Keratinocyte (primary cell): ENCODE results near the gene DCHS1. TPM values are rescaled to one million over a fixed set of nuclear protein-coding genes. Genes with fewer than 3 reads are reported as not detected.

Experiments
- DNase-seq: peaks from one replicate; pipeline ENCODE4 v3.0.0-alpha.2; 2011; ENCODE audit warnings: low read depth, missing footprints, low spot score
- FAIRE-seq: peaks from 2 replicates; lab custom pipeline; 2011; peaks lifted over from hg19 to GRCh38; lab: Jason Lieb, UNC
- H2AFZ ChIP-seq: 2 replicates; pipeline ENCODE4 v1.6.0; 2012; ENCODE audit warnings: low read length, control low read depth, inconsistent platforms; ENCODE audit not compliant: control insufficient read depth
- H3K27ac ChIP-seq: 2 replicates; pipeline ENCODE4 v1.5.1; 2011; ENCODE audit warnings: low read length; ENCODE audit not compliant: control insufficient read depth, insufficient read depth
- H3K27me3 ChIP-seq: 3 replicates; pipeline ENCODE4 v1.6.0; 2011; ENCODE audit warnings: low read length; ENCODE audit not compliant: control insufficient read depth, insufficient read depth; ENCODE audit errors: extremely low read depth
- H3K36me3 ChIP-seq, 2 experiments: 2 replicates in 1 of 2; 3 replicates in 1 of 2; pipeline ENCODE4 v1.5.1; 2011; ENCODE audit warnings: low read length in 2 of 2, mild to moderate bottlenecking in 1 of 2; ENCODE audit not compliant: control insufficient read depth in 2 of 2, insufficient read depth in 2 of 2; ENCODE audit errors: extremely low read depth in 1 of 2
- H3K4me1 ChIP-seq: 3 replicates; pipeline ENCODE4 v1.5.1; 2011; ENCODE audit warnings: low read length; ENCODE audit not compliant: control insufficient read depth, insufficient read depth; ENCODE audit errors: extremely low read depth
- H3K4me2 ChIP-seq: 3 replicates; pipeline ENCODE4 v1.6.0; 2011; ENCODE audit warnings: low read depth, low read length; ENCODE audit not compliant: control insufficient read depth, insufficient read depth; ENCODE audit errors: extremely low read depth
- H3K4me3 ChIP-seq, 3 experiments: fragments of 200-600 bp in 1 of 3; sonication (generic) in 1 of 3; 2 replicates in 2 of 3; 3 replicates in 1 of 3; pipeline ENCODE4 v1.5.1; 2011 to 2016; ENCODE audit warnings: low read length in 3 of 3, mild to moderate bottlenecking in 3 of 3, control low read depth in 2 of 3, inconsistent platforms in 1 of 3, low read depth in 1 of 3, mixed read lengths in 1 of 3, mixed run types in 1 of 3, moderate library complexity in 1 of 3; ENCODE audit not compliant: control insufficient read depth in 2 of 3, insufficient read depth in 2 of 3; ENCODE audit errors: extremely low read depth in 1 of 3
- H3K79me2 ChIP-seq: 2 replicates; pipeline ENCODE4 v1.6.0; 2012; ENCODE audit warnings: low read length; ENCODE audit not compliant: control insufficient read depth, insufficient read depth
- H3K9ac ChIP-seq: 3 replicates; pipeline ENCODE4 v1.6.0; 2011; ENCODE audit warnings: low read length; ENCODE audit not compliant: control insufficient read depth, insufficient read depth; ENCODE audit errors: extremely low read depth
- H3K9me1 ChIP-seq: 3 replicates; pipeline ENCODE4 v1.6.0; 2011; ENCODE audit warnings: low read length; ENCODE audit not compliant: control insufficient read depth, insufficient read depth; ENCODE audit errors: extremely low read depth
- H3K9me3 ChIP-seq: 2 replicates; pipeline ENCODE4 v1.5.1; 2012; ENCODE audit warnings: low read depth, low read length; ENCODE audit not compliant: control insufficient read depth
- H4K20me1 ChIP-seq: 3 replicates; pipeline ENCODE4 v1.6.0; 2011; ENCODE audit warnings: low read length; ENCODE audit not compliant: control insufficient read depth, insufficient read depth; ENCODE audit errors: extremely low read depth
- EZH2 ChIP-seq: IDR thresholded peaks from one replicate; pipeline ENCODE4 v1.6.1; 2012; ENCODE audit warnings: inconsistent platforms, mild to moderate bottlenecking, low read length, moderate library complexity
- dilution Hi-C: fragments of 300-500 bp; cut with MboI; formaldehyde crosslinking; loops from one replicate; pipeline ENCODE4 v1.7.0; 2020; ENCODE audit warnings: low sequenced_read_pairs; ENCODE audit not compliant: extremely low pct_ligation_motif_present
- polyA plus RNA-seq, 5 experiments: library from polyadenylated mRNA; depleted of rRNA in 3 of 5; stranded (reverse) in 3 of 5; stranded (forward) in 1 of 5; unstranded in 1 of 5; fragments of >200 nt; gene quantifications; 1 replicate in 1 of 5; 2 replicates in 3 of 5; 3 replicates in 1 of 5; pipeline versions ENCODE4 v1.2.1 to v1.2.3, GENCODE V29; 2011 to 2012; ENCODE audit warnings: missing spikeins in 2 of 5, low read depth in 1 of 5, low replicate concordance in 1 of 5
- TF ChIP-seq, protein P1 (sequence below), 3 experiments: IDR thresholded peaks in 1 of 3; conservative IDR thresholded peaks in 1 of 3; optimal IDR thresholded peaks in 1 of 3; 2 replicates in 2 of 3; 3 replicates in 1 of 3; pipeline versions ENCODE3 to v1.5.1; 2011; ENCODE audit warnings: low read length in 3 of 3, mild to moderate bottlenecking in 3 of 3, moderate library complexity in 2 of 3, control low read depth in 1 of 3, inconsistent platforms in 1 of 3; ENCODE audit not compliant: insufficient read depth in 2 of 3; ENCODE audit errors: extremely low read depth in 1 of 3

DCHS1 gene
- polyA plus RNA-seq, 1 donor (not counting 4 experiments of a cell fraction or from before 2014, with no cell fraction given): 0.03 TPM

DNA sequence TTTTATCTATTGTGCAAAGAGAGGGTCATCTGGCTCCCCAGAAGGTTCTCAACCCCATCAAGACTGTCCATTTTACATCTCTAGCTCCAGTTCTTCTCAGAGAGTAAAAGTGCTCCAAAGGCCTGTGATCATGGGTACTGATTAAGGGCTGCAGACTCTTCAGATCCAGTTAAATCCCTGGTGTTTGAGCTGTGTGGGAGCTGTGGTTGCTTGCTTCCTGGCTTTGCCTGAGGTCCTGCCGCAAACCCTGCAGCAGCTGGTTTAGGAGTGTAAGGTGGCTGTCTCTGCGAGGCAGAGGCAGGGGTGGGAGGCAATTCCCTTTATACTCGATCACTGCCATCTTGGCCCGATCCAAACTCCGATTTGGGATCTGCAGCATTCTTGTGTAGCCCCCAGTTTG is 26.3 kb upstream of the DCHS1 start:
- DNase-seq (no peak), FAIRE-seq (no peak)
- H3K4me1 ChIP-seq: peaks cover 14% of the 10 kb centered on the region
- H3K9ac ChIP-seq: peak overlapping the region; percentile 90
- peak overlapping the region; percentile 97 for H3K4me2 ChIP-seq
- dilution Hi-C loops: no loop called here
- peaks cover 7 to 10% of the 10 kb centered on the region in 2 experiments for H3K36me3 ChIP-seq
- peak overlapping the region; percentile 80 for H3K27ac ChIP-seq
- H3K4me3 ChIP-seq: peak overlapping the region; percentile 89 to 95 (median 94)
- TF ChIP-seq, protein P1, sequence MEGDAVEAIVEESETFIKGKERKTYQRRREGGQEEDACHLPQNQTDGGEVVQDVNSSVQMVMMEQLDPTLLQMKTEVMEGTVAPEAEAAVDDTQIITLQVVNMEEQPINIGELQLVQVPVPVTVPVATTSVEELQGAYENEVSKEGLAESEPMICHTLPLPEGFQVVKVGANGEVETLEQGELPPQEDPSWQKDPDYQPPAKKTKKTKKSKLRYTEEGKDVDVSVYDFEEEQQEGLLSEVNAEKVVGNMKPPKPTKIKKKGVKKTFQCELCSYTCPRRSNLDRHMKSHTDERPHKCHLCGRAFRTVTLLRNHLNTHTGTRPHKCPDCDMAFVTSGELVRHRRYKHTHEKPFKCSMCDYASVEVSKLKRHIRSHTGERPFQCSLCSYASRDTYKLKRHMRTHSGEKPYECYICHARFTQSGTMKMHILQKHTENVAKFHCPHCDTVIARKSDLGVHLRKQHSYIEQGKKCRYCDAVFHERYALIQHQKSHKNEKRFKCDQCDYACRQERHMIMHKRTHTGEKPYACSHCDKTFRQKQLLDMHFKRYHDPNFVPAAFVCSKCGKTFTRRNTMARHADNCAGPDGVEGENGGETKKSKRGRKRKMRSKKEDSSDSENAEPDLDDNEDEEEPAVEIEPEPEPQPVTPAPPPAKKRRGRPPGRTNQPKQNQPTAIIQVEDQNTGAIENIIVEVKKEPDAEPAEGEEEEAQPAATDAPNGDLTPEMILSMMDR (optimal IDR thresholded peaks at IDR 0.05 in 1 of 3, IDR thresholded peaks at IDR 0.05 in 1 of 3, conservative IDR thresholded peaks at IDR 0.05 in 1 of 3; ENCODE audit: extremely low read depth in 1 of 3, insufficient read depth in 2 of 3, low read length in 3 of 3): no peak
- no peak for TF ChIP-seq EZH2
- H3K9me1 ChIP-seq: no peaks in the 10 kb centered on the region
- H3K9me3 ChIP-seq: no peaks in the 10 kb centered on the region
- no peaks in the 10 kb centered on the region for H3K27me3 ChIP-seq
- peaks cover 21% of the 10 kb centered on the region for H3K79me2 ChIP-seq
- no peak overlapping the region for H2AFZ ChIP-seq
- H4K20me1 ChIP-seq: no peaks in the 10 kb centered on the region

GRCh38 chr11:6681505-6681904 is 25.9 kb upstream of the DCHS1 start:
- peak overlapping the region; percentile 97 for H3K4me2 ChIP-seq
- no peak overlapping the region for H2AFZ ChIP-seq
- H3K27me3 ChIP-seq: no peaks in the 10 kb centered on the region
- H3K36me3 ChIP-seq: peaks cover 7 to 10% of the 10 kb centered on the region in 2 experiments
- peak overlapping the region; percentile 90 for H3K9ac ChIP-seq
- peaks cover 21% of the 10 kb centered on the region for H3K79me2 ChIP-seq
- no peak overlapping the region for H3K27ac ChIP-seq
- peaks cover 14% of the 10 kb centered on the region for H3K4me1 ChIP-seq
- H3K9me3 ChIP-seq: no peaks in the 10 kb centered on the region
- H3K9me1 ChIP-seq: no peaks in the 10 kb centered on the region
- no peaks in the 10 kb centered on the region for H4K20me1 ChIP-seq
- peak overlapping the region in 2 of 3 experiments; percentile 89 to 95 for H3K4me3 ChIP-seq
- no peak for FAIRE-seq
- DNase-seq: no peak
- dilution Hi-C loops: no loop called here
- TF ChIP-seq EZH2: no peak
- TF ChIP-seq, protein P1 (optimal IDR thresholded peaks at IDR 0.05 in 1 of 3, IDR thresholded peaks at IDR 0.05 in 1 of 3, conservative IDR thresholded peaks at IDR 0.05 in 1 of 3; ENCODE audit: extremely low read depth in 1 of 3, insufficient read depth in 2 of 3, low read length in 3 of 3): no peak
